OCI-LY3 (cell line): ENCODE measurements around the gene METTL3.

Experiments used
- H2AFZ ChIP-seq: fragments of 200-600, 300-600 bp; shearing (Covaris generic); 2 replicates; pipeline ENCODE4 v1.6.0; 2014; ENCODE audit warnings: antibody characterized with exemption, low read depth, low read length
- H3K27ac ChIP-seq: fragments of 200-600, 300-600 bp; sonication (generic); 2 replicates; pipeline ENCODE4 v1.5.1; 2014; ENCODE audit warnings: mild to moderate bottlenecking, low read length, moderate library complexity, mixed read lengths
- H3K27me3 ChIP-seq: fragments of 200-600, 300-600 bp; sonication (generic); 2 replicates; pipeline ENCODE4 v1.6.1; 2014; ENCODE audit warnings: low read depth, low read length, mixed read lengths
- H3K36me3 ChIP-seq: fragments of 200-600, 300-600 bp; sonication (generic); replicated peaks from 2 replicates; pipeline ENCODE3; 2014; ENCODE audit warnings: low read depth, low read length, mixed read lengths
- H3K4me1 ChIP-seq: fragments of 300-600, 200-600 bp; sonication (generic); 2 replicates; pipeline ENCODE4 v1.6.1; 2014; ENCODE audit warnings: low read length, mixed read lengths
- H3K4me2 ChIP-seq: fragments of 200-600, 300-600 bp; sonication (generic); 2 replicates; pipeline ENCODE4 v1.6.1; 2014; ENCODE audit warnings: low read length, mixed read lengths
- H3K4me3 ChIP-seq: fragments of 300-600, 200-600 bp; sonication (generic); 2 replicates; pipeline ENCODE4 v1.5.1; 2014; ENCODE audit warnings: antibody characterized with exemption, mild to moderate bottlenecking, low read length, moderate library complexity
- H3K79me2 ChIP-seq: fragments of 300-600, 200-600 bp; shearing (Covaris generic); 2 replicates; pipeline ENCODE4 v1.6.1; 2014; ENCODE audit warnings: mild to moderate bottlenecking, low read length, mixed read lengths
- H3K9ac ChIP-seq: fragments of 300-600, 200-600 bp; shearing (Covaris generic); 2 replicates; pipeline ENCODE4 v1.6.0; 2014; ENCODE audit warnings: mild to moderate bottlenecking, low read length, moderate library complexity
- H3K9me3 ChIP-seq: fragments of 200-600, 300-600 bp; shearing (Covaris generic); 2 replicates; pipeline ENCODE4 v1.6.1; 2014; ENCODE audit warnings: low read length, mixed read lengths; ENCODE audit not compliant: insufficient read depth
- H4K20me1 ChIP-seq: fragments of 200-600, 300-600 bp; sonication (generic); 2 replicates; pipeline ENCODE4 v1.6.1; 2016; ENCODE audit warnings: low read length, mixed read lengths; ENCODE audit not compliant: insufficient read depth
- EZH2phosphoT487 ChIP-seq: fragments of 200-600 bp; shearing (Covaris generic); IDR thresholded peaks from 2 replicates; pipeline ENCODE4 v1.6.1; 2018; ENCODE audit warnings: antibody characterized with exemption, mixed run types, low read depth
- TF ChIP-seq, protein P1 (sequence below): fragments of 200-600, 300-600 bp; sonication (generic); IDR thresholded peaks from 2 replicates; pipeline ENCODE4 v1.5.1; 2014; ENCODE audit warnings: antibody characterized with exemption, low read length, low read depth

The METTL3 gene

DNA sequence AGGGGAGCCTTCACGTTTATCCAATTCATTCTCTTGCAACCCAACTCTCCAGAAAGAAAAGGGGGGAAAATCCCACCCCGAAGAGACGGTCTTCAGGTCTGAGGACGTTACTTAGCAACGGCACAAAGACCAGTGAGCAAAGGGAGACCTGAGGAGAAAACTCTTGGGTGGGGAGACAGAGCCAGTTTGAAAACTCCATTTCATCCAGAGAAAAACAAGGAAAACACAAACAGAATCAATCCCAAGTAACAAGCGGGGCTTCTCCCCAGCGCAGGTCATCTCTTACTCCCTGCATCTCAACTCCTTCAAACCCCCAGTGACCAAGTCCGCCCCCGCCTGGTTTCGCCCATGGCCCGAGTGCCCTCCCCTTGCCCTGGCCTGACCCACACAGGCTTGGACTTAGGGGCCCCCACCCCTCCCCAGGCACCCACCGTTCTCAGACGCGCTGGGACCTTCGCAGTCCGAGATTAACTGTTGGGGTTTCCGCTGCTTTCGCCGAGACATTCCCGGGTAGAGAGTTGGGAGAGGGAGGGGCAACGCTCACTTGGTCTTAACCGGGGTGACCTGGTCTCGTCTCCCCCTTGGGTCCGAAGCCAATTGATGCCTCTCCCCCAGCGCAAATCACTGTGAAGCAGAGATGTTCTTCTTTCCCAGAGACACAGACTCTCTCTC, 25.4 kb upstream of the METTL3 start:
- Histone ChIP-seq H3K4me1 (no peaks in the 10 kb centered on the region), H3K9ac (no peak overlapping the region), H3K36me3 (no peaks in the 10 kb centered on the region), H3K4me3 (peak overlapping the region; percentile 28; the same call in 1 of the 2 replicates), H4K20me1 (no peaks in the 10 kb centered on the region), H2AFZ (no peak overlapping the region), H3K79me2 (no peaks in the 10 kb centered on the region), H3K4me2 (peak overlapping the region; percentile 32), H3K27ac (no peak overlapping the region), H3K27me3 (peaks cover 51% of the 10 kb centered on the region), H3K9me3 (no peaks in the 10 kb centered on the region)
- TF ChIP-seq, protein P1, sequence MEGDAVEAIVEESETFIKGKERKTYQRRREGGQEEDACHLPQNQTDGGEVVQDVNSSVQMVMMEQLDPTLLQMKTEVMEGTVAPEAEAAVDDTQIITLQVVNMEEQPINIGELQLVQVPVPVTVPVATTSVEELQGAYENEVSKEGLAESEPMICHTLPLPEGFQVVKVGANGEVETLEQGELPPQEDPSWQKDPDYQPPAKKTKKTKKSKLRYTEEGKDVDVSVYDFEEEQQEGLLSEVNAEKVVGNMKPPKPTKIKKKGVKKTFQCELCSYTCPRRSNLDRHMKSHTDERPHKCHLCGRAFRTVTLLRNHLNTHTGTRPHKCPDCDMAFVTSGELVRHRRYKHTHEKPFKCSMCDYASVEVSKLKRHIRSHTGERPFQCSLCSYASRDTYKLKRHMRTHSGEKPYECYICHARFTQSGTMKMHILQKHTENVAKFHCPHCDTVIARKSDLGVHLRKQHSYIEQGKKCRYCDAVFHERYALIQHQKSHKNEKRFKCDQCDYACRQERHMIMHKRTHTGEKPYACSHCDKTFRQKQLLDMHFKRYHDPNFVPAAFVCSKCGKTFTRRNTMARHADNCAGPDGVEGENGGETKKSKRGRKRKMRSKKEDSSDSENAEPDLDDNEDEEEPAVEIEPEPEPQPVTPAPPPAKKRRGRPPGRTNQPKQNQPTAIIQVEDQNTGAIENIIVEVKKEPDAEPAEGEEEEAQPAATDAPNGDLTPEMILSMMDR = no peak
- no peak for TF ChIP-seq EZH2phosphoT487

DNA sequence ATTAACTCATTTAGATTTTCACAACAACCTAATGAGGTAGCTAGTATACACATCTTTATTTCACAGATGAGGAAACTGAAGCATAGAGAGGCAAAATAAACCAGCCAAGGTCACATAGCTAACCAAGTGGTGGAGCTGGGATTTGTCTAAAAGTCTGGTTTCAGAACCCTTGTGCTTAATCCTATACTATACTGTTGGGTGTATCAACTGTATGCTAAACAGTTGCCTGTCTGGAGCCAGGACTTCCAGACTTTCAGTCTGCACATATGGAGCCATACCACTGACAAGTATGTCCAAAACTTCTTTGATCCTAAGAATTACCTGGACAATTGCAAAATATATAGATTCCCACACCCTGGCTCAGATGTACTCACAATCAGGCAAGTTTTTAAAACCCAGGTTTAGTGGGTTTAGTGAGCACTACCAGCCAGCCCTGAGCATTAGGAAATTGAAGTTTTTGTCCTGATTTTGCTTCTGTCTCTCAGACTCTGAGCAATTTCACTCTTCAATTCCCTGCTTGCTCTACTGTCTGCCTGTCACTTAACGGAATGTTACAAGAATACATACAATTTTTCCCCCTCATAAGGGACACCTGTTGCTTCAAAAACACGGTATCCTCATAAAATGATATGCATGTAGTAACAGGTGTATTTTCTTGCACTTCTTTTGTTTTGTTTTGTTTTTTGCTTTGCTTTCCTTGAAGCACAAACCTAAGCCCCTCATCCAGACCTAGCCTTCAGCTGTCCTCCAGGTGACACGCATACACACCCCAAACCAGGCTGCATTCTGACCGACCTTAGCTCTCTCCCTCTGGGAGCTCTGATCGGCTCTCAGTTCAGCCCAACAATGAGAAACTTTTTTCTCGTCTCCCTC, 24.6 kb upstream of the METTL3 start:
- Histone ChIP-seq H3K79me2 (no peaks in the 10 kb centered on the region), H3K27me3 (peaks cover 51% of the 10 kb centered on the region), H3K27ac (no peak overlapping the region), H3K9me3 (no peaks in the 10 kb centered on the region), H3K4me2 (peak overlapping the region; percentile 32), H3K4me3 (peak overlapping the region; percentile 28; the same call in 1 of the 2 replicates), H3K4me1 (no peaks in the 10 kb centered on the region), H2AFZ (no peak overlapping the region), H3K9ac (no peak overlapping the region), H4K20me1 (no peaks in the 10 kb centered on the region), H3K36me3 (no peaks in the 10 kb centered on the region)
- no peak for TF ChIP-seq EZH2phosphoT487

DNA sequence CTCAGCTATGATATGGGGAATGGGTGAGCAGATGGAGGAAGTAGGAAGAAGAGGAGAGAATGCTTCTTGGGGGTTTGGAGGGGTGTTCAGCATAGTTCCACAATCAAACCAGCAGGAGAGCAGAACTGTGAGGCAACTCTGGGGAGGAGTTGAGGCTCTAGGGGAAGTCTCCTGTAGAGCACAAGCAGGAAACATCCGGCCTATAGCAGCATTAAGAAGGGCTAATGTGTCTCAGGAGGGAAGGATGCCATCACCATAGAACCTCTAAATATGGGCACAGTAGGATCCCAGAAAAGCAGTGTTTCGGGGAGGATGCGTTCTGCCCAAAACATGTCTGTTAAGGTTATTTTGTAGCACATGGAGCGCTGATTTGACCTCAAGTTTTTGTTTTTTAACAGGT, 23.4 kb upstream of the METTL3 start:
- TF ChIP-seq EZH2phosphoT487 = no peak
- TF ChIP-seq, protein P1 = no peak

DNA sequence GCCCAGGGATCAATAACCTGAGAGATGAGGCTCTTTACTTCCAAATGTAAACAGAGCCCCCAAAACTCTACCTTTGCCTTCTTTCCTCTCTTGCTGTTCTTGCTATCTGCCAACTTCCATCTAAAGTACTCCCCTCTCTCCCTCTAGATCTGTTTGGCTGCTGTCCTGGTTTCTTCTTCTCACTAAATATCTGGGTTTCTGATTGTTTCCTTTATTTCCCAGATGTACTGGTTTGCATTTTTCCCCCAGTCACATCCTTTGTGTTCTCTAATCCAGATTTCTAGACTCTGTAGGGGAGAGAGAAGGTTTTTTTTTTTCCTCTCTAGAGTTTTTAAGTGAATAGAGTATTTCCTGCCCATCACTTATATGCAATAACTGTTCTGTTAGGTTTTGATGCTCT, 22.2 kb upstream of the METTL3 start:
- H3K4me1 ChIP-seq = no peaks in the 10 kb centered on the region
- no peaks in the 10 kb centered on the region for H3K36me3 ChIP-seq
- no peak overlapping the region for H2AFZ ChIP-seq
- peaks cover 36% of the 10 kb centered on the region for H3K27me3 ChIP-seq
- no peaks in the 10 kb centered on the region for H3K79me2 ChIP-seq
- H4K20me1 ChIP-seq = no peaks in the 10 kb centered on the region
- H3K4me3 ChIP-seq = no peak overlapping the region
- H3K9me3 ChIP-seq = no peaks in the 10 kb centered on the region
- H3K27ac ChIP-seq = no peak overlapping the region
- no peak for TF ChIP-seq EZH2phosphoT487
- TF ChIP-seq, protein P1 = no peak
- H3K9ac ChIP-seq = no peak overlapping the region
- no peak overlapping the region for H3K4me2 ChIP-seq

More for the DNA sequence above, 23.4 kb upstream of the METTL3 start:
- peaks cover 49% of the 10 kb centered on the region for H3K27me3 ChIP-seq
- no peaks in the 10 kb centered on the region for H3K4me1 ChIP-seq
- no peak overlapping the region for H3K4me3 ChIP-seq
- H3K79me2 ChIP-seq = no peaks in the 10 kb centered on the region
- no peak overlapping the region for H3K4me2 ChIP-seq
- H3K27ac ChIP-seq = no peak overlapping the region
- no peak overlapping the region for H3K9ac ChIP-seq
- H3K36me3 ChIP-seq = no peaks in the 10 kb centered on the region
- no peaks in the 10 kb centered on the region for H4K20me1 ChIP-seq
- H2AFZ ChIP-seq = no peak overlapping the region
- no peaks in the 10 kb centered on the region for H3K9me3 ChIP-seq
